GM13977 (cell line): ENCODE results near the gene KLC1.
"Not testable (repeated sequence)": the region's sequence is repeated elsewhere in the genome, so short reads cannot be mapped to it uniquely, and the experiment has no call there.

Source experiments
- DNase-seq: peaks from one replicate; pipeline ENCODE4 v3.0.0; 2012; ENCODE audit warnings: low spot score
- in situ Hi-C: fragments of 300-500 bp; cut with MboI; formaldehyde crosslinking; loops from one replicate; pipeline ENCODE4 v1.12.0; 2022; ENCODE audit warnings: low sequenced_read_pairs, low pct_unique_long_range_greater_than_20kb, mixed read lengths, inconsistent platforms; ENCODE audit not compliant: unreplicated experiment
- TF ChIP-seq, protein P1 (sequence below): IDR thresholded peaks from 2 replicates; pipeline ENCODE4 v1.5.1; 2012; ENCODE audit warnings: mild to moderate bottlenecking, control low read depth; ENCODE audit not compliant: insufficient read depth; ENCODE audit errors: extremely low read depth, missing control alignments

Gene KLC1

DNA sequence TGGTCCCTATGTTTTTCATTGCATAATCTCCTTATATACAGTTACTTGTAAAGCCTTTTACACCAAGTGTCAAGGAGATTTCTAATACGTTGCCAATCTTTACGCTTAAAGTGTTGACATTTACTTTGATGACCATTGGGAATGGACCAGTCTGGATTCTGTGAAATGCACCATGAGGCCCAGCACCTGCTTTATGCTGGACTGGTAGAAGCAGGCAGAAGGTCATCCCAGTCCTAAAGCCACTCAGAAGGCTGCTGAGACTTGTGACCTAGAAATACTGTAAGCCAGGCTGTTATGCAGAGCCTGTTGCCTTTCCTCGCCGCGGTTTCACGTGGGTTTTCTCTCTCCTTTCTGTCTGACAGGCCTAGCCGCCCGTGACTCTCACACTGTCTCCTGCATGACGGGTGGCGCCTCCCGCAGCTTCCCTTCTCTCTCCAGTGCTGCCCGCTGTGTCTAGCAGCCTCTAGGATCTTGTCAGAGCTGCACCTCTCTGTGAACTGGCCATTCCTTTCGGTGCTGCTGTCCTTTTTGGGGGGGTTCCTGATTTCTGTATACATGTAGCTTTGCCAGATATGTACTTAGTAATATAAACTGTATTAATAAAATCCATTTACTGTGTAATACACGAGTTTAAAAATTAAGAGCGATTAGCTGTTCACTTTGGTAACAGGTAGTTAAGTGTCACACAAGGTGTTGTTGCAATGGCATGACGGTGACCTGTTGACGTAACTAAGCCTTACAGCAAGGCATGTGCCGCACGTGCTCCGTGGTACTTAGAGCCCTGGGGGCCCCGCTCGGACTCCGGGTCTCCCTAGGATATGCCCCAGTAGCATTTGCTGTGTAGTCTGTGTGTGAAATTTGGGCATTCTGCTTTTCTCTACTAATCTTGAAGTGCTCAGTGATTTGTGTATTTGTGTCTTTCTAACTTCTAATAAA lies 56.5 kb downstream of the KLC1 start:
- no peak for DNase-seq
- TF ChIP-seq, protein P1, sequence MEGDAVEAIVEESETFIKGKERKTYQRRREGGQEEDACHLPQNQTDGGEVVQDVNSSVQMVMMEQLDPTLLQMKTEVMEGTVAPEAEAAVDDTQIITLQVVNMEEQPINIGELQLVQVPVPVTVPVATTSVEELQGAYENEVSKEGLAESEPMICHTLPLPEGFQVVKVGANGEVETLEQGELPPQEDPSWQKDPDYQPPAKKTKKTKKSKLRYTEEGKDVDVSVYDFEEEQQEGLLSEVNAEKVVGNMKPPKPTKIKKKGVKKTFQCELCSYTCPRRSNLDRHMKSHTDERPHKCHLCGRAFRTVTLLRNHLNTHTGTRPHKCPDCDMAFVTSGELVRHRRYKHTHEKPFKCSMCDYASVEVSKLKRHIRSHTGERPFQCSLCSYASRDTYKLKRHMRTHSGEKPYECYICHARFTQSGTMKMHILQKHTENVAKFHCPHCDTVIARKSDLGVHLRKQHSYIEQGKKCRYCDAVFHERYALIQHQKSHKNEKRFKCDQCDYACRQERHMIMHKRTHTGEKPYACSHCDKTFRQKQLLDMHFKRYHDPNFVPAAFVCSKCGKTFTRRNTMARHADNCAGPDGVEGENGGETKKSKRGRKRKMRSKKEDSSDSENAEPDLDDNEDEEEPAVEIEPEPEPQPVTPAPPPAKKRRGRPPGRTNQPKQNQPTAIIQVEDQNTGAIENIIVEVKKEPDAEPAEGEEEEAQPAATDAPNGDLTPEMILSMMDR: no peak
- in situ Hi-C loops: no loop called here

DNA sequence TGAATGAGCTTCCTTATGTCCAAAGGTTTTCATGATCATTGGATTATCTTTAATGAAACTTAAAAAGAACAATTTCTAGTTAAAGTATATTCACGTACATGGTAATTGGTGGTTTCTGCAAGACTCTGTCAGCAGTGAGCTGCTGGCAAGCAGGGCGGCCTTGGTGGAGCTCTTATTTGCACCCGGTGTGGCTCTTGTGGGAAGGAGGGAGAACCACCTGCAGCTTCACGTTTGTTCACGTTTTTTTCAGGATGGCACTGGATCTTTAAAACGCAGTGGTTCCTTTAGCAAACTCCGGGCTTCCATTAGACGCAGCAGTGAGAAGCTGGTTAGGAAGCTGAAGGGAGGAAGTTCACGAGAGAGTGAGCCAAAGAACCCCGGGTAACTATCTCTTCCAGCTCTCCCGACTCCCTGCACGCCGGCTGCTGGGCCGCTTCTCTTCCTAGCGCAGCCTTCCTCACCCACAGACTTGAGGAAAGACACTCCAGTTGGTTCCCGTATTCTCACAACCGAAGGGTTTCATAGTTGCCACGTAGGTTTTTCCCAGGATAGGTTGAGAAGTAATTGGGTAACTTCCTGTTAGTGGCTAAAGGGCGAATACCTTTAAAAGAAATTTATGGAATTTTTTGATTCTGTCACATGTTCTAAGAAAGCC lies 57.9 kb downstream of the KLC1 start:
- in situ Hi-C loops: no loop called here
- no peak for DNase-seq
- TF ChIP-seq, protein P1: no peak

DNA sequence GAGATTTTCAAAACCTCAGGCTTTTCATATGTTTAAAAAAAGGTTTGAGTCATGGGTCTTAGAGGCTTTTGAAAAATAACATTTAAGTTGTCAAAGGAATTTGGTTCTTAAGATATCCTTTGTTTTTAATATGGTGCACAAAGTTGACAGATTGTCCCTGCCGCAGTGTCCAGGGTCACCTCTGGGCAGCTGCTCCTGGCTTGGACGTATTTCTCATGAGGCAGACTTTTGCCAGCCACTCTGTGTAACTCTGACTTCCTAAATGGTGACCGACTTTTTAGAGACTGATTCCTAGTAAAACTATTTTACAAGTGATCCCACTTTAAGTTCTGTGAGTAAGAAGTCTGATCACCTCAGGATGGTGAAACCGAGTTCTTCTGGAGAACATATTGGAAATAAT lies 58.7 kb downstream of the KLC1 start:
- TF ChIP-seq, protein P1: no peak
- in situ Hi-C loops: no loop called here
- DNase-seq: no peak

DNA sequence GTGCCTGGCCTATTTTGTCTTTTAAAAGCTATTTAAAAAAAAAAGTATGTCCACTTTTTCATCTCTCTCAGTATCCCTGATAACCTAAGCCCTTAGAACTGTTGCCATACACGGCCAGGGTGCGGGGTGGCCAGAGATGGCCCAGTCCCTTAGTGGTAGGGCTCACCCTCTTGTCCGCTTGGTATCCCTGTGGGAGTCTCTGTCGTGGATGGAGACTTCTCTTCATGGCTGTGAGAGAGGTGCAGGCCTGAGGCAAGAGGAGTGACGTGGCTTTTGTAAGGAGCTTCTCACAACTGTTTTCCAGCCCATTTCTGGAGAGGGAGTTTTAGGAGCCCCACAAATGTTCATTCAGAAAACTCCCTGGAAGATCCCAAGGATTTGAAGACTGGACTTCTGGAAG lies 59.4 kb downstream of the KLC1 start:
- TF ChIP-seq, protein P1: no peak
- in situ Hi-C loops: no loop called here
- no peak for DNase-seq

DNA sequence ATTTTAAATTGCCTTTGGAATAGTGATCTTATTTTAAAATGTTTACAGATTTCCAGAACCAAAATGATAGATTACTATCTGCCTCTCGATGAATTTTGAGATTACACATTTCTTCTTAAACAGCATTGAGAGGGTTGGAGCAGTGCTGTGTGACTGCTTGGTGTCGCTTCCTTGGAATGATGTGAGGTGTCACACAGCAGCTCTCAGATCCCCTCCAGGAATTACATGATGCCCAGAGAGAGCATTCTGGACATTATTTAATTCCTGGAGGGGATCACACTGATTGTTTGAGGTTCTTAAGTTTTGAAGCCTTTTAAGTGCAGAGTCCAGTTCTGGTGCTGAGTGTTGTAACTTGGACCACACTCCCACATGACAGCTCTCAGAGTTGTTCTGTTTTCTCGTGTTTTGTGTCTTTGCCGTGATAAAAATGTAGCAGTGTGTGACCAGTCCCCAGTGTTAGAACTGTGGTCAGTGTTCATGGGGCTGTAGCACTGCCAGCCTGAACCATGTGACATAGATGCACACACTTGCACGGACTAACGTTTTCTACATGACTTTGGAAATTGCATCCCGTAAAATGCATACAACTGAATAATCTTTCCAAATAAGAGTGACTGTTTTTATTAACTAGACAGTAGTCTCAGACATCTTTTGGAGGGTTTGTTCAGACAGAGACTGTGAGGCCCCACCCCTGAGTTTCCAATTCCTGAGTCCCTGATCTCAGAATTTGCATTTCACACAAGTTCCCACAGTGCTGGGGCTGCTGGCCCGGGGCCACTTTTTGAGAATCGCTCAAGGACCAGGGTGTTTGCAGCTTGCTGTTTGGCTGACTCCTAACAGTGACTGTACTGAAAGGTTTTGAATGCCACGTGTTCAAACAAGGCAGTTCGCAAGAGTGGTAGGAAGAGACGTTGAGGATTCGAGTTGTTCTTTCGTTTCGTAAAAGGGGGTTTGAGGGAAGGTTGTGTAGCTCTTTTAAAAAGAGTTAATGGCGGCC lies 60.2 kb downstream of the KLC1 start:
- in situ Hi-C loops: no loop called here
- TF ChIP-seq, protein P1: no peak
- peak; percentile 77 for DNase-seq

DNA sequence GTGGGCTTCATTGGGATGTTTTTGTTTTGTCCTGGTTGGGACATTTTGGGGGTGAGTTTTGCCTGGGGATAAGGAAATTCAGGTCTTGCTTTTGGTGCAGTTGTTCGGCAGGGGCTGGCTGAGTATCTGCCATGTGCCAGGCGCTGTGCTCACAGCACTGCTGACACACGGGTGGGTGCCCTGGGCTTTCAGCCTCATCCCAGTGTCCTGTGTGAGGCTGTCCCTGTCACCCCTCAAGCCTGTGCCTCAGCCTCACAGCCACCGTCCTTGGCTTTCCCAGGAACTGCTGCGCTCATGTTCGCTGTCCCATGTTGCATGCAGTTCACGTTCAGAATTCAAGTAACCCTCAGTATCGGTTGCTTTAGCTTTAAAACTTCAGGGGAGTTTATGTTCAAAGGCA lies 61.3 kb downstream of the KLC1 start:
- in situ Hi-C loops: no loop called here
- no peak for DNase-seq
- TF ChIP-seq, protein P1: no peak

DNA sequence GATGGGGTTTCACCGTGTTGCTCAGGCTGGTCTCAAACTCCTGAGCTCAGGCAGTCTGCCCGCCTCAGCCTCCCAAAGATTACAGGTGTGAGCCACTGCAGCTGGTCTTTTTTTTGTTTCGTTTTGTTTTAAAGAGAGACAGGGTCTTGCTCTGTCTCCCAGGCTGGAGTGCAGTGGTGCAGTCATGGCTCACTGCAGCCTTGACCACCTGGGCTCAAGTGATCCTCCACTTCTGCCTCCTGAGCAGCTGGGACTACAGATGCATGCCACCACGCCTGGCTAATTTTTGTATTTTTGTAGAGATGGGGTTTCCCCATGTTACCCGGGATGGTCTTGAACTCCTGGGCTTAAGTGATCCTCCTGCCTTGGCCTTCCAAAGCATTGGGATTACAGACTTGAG lies 62.6 kb downstream of the KLC1 start:
- in situ Hi-C loops, DNase-seq: not testable (repeated sequence)
